Effector CD4-positive, alpha-beta T cell (primary cell): Measurements from ENCODE around the gene SNTG2.

ENCODE experiments used
- DNase-seq: peaks from one replicate; pipeline ENCODE4 v3.0.0-alpha.2; 2020

The SNTG2 gene

GRCh38 chr2:1010415-1010930 lies 59.8 kb downstream of the SNTG2 start:
- no peak for DNase-seq

DNA sequence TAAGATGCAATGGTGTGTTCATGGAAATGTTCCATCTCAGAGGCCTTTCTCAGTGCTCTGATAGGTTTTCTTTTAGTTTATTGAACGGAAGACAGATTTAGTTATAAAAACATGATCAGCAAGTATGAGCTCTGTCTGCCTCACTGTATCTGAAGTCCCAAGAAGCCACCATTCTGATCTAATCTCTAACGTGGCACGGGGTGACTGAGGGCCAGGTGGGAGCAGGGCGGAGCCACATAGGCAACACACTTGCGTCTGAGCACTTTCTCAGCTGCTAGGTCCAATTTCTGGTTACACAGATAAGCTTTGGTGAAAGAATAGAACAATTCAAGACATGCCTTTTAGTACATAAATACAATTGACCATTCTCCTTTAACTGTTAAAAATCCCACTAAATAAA lies 60.4 kb downstream of the SNTG2 start:
- no peak for DNase-seq

GRCh38 chr2:1011985-1012384 lies 61.3 kb downstream of the SNTG2 start:
- DNase-seq, result no peak

DNA sequence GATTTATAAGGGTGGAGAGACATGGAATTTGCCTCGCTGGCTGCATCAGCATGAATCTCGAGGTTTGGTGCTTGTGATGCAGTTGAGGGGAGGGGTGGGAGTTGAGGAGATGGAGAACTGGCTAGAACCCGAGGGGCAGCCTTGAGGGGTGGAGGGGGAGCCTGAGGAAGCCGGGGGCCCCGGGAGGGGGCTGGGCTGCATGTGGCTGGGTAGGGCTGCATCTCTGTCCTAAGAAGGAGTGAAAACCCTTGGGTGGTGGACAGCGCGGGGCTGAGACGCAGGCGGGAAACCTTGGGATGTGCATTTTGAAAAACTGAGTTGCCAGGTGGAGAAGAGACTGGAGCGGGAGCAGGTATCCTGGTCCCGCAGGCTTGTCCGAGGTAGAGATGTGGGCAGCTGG lies 64.2 kb downstream of the SNTG2 start:
- no peak for DNase-seq

GRCh38 chr2:1016500-1016899 lies 65.9 kb downstream of the SNTG2 start:
- DNase-seq, result no peak

DNA sequence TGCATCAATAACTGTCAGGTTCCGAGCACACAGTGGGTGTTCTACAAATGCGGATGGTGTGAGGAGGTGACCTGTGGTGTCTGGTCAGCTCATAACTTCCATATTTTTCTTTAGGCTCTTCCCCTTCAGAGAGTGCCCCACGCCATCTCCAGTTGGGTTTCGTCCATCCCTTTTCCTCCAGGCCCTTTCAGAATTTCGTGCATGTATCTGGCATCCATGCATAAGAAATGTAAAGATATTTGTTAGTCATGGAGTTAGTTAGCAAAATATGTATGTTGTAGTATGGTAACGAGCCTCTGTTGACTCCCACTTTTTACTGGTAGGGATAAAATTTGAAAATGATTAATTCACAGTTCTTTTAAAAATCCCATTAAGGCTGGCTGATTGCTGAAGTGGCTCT lies 67.2 kb downstream of the SNTG2 start:
- DNase-seq, result no peak

DNA sequence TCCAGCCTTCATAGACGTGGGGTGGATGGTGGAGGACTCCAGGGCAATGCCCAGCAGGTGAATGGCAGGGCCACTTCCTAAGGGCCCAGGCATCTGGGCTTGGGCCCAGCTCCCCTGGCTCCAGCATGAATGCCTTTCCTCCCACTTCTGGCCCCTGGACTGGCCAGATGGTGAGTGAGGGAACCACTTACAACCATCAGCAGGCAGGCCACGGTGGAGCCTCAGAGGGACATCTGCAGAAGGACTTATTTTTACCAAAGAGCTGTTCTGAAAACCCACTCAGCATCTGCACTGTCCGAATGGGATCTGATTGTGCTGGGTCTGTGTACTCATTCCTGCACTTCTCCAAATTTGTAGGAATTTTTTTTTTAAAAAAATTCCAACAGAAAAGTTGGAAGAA lies 69.6 kb downstream of the SNTG2 start:
- DNase-seq, result no peak

- DNase-seq, result no peak
These were observed 71.5 kb downstream of the SNTG2 start for GRCh38 chr2:1022178-1022577.

DNA sequence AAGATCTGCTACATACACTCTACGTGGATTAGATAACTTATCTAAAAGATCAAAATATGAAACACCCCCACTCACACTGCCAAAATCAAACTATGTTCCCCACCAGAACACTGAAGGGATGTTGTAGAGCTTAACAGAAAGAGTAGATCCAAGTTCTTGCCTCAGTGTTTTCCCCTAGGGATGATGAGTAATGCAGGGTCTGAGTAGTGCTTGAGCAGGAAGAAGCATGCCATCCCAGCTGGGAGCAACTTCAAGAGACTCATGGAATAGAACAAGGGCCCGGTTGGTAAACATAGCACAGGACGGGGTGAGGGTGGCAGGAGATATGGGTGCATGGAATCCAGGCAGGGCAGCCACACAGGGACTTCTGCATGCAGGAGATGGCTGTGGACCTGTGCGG lies 74.3 kb downstream of the SNTG2 start:
- DNase-seq, result no peak

- DNase-seq, result no peak
These were observed 75.5 kb downstream of the SNTG2 start for GRCh38 chr2:1026141-1026540.

DNA sequence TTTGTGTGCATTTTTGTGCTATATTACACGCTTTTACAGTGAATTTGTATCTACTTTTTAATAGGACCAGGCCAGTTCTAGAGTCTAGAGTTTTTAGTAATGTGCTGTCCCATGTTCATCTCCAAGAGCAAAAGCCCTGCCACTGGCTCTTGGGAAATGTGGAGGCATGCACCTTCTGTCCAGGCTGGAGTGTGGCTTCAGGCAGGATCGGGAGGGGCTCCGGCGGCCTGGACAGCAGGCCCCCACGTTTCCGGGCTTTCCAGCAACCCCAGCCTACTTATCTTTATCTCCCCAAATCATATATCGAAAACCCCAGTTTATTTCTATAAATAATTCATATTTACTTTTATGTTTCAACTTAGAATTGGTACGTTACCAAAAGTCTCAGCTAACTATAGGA lies 78.2 kb downstream of the SNTG2 start:
- DNase-seq, result no peak

GRCh38 chr2:1032030-1032429 lies 81.4 kb downstream of the SNTG2 start:
- no peak for DNase-seq

GRCh38 chr2:1033069-1033468 lies 82.4 kb downstream of the SNTG2 start:
- DNase-seq, result no peak

DNA sequence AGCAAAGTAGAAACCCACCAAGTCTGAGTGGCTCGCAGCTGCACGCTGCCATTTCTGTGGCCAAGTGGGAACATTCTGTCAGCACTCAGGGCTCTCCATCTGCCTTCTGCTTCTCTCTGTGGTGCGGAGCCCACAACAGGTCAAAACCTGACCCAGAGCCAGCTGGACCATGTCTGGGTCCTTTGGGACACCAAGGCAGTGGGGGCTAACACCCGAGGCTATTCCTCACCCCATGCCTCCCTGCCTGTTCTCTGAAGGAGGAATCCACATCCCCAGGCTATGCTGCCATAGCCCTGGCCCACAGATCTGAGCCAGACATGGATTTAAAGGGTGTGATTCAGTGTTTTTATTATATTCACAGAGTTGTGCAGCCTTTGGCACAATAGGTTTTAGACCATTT lies 86.4 kb downstream of the SNTG2 start:
- DNase-seq, result no peak

GRCh38 chr2:1039549-1039948 lies 88.9 kb downstream of the SNTG2 start:
- DNase-seq, result no peak

GRCh38 chr2:1041012-1041805 lies 90.6 kb downstream of the SNTG2 start:
- DNase-seq, result no peak

- no peak for DNase-seq
These were observed 94.5 kb downstream of the SNTG2 start for GRCh38 chr2:1045109-1045508.

GRCh38 chr2:1046067-1046466 lies 95.4 kb downstream of the SNTG2 start:
- DNase-seq, result no peak

DNA sequence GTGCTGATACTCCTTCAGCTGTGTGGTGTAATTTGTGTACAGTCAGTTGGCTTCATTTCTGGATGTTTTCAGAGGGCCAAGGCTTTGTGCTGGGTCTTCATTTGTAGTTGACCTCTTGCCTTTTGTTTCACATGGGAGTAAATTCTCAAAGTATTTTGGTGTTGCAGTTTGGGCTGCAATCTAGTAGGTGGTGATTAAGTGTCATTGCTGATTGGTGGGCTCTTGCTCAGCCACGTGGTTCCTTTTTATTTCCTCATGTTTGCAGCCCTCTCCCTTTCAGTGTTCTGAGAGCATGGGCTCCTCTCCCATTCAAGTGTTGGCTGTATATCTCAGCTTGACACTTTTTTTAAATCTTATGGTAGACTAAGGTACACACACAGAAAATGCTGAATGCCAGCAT lies 96.8 kb downstream of the SNTG2 start:
- no peak for DNase-seq

DNA sequence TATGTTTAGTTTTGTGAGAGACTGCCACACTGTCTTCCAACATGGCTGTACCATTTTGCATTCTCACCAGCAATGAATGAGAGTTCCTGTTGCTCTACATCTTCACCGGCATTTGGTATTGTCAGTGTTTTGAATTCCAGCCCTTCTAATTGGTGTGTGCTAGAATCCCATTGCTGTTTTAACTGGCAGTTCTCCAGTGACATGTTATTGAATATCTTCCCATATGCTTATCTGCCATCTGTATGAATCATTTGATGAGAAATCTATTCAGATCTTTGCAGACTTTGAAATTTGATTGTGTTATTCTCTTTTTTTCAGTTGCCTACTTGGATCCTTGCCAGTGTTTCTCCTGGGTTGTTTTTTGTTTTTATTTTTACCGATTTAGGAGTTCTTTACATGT lies 99.0 kb downstream of the SNTG2 start:
- no peak for DNase-seq

- DNase-seq, result no peak
These were observed 100.4 kb downstream of the SNTG2 start for GRCh38 chr2:1051075-1051474.

DNA sequence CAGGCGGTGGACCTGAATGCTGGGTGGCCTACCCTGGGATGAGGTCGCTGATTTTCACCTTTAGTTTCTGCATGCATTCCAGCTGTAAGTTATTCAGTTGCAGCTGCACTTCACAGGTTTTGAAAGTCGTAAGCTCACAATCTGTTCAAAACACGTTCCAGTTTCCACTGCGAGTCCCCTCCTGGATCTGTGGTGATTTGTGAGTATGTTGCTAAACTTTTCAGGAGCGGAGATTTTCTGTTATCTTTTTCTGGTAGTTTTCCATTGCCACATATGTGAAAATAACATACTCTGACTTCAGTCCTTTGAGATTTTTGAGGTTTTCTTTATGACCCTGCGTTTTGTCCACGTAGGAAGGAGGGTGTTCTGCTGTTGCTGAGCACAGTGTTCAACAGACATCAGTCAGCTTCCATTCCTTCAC lies 102.1 kb downstream of the SNTG2 start:
- no peak for DNase-seq

DNA sequence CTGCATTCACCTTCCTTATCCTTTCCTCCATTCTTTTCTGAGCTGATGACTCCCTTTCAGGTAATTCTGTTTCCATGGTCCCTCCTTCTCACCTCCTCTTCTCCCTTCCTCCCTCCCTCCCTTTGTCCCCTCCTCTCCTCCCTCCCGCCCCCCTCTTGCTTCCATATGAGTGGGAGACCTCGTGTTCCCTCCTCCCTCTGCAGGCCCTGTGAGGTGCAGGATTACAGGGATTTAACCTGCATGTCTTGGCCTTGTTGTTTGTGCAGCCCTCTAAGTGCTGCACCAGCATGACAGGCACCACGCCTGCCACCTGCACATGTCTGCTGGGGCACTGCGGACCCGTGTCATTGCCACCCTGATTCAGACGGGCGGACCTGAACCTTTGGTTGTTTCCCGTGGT lies 103.1 kb downstream of the SNTG2 start:
- no peak for DNase-seq

DNA sequence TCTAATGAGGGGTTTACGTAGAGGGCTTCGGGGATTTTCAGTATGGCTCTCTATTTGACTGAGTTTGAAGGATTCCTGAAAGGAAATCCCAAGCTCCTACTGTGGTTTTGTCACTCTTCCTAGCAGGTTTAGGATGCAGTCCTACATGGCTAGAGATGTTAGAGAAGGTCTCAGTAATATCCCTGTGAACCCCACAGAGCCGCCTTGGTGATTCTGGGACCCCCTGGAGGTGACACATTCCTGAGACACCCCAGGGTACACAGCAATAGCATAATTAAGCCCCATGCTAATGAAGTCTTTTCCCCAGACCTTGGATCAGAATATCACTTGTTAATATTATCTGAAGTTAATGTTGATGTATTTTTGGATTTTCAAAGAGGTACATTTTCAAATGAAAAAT lies 103.8 kb downstream of the SNTG2 start:
- DNase-seq, result no peak

GRCh38 chr2:1055014-1055595 lies 104.5 kb downstream of the SNTG2 start:
- no peak for DNase-seq
